ENCODE measurements around the gene PIK3R3.

DNA sequence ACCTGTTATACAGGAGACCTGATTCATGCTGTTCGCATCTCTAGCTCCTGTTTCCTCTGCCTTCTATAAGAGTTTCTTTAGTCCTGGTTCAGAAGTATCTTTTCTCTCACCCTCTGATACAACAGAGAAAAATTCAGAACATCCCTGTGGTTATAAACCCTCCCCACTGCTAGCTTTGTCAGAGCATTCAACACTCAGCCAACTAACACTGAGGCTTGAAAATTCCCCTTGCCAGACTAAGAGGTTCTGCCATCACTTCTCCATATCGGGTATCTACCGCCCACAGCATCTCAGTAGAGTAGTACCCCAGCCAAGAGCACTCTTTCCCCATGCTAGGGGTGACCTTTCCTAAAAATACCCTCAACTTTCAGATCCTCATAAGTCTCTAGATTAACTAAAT, 19.6 kb upstream of the PIK3R3 start:
- TF ChIP-seq IRF1 (CRISPR knock-in tag; IDR thresholded peaks at IDR 0.05) = no peak
- TF ChIP-seq, protein P1, sequence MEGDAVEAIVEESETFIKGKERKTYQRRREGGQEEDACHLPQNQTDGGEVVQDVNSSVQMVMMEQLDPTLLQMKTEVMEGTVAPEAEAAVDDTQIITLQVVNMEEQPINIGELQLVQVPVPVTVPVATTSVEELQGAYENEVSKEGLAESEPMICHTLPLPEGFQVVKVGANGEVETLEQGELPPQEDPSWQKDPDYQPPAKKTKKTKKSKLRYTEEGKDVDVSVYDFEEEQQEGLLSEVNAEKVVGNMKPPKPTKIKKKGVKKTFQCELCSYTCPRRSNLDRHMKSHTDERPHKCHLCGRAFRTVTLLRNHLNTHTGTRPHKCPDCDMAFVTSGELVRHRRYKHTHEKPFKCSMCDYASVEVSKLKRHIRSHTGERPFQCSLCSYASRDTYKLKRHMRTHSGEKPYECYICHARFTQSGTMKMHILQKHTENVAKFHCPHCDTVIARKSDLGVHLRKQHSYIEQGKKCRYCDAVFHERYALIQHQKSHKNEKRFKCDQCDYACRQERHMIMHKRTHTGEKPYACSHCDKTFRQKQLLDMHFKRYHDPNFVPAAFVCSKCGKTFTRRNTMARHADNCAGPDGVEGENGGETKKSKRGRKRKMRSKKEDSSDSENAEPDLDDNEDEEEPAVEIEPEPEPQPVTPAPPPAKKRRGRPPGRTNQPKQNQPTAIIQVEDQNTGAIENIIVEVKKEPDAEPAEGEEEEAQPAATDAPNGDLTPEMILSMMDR (IDR thresholded peaks at IDR 0.05) = no peak
- no peak for TF ChIP-seq ATF1 (CRISPR knock-in tag; IDR thresholded peaks at IDR 0.05)
- TF ChIP-seq CREB1 (CRISPR knock-in tag; IDR thresholded peaks at IDR 0.05) = no peak

Measured in WTC11 (cell line).